ENCODE results near the gene RCAN2.

The RCAN2 gene

DNA sequence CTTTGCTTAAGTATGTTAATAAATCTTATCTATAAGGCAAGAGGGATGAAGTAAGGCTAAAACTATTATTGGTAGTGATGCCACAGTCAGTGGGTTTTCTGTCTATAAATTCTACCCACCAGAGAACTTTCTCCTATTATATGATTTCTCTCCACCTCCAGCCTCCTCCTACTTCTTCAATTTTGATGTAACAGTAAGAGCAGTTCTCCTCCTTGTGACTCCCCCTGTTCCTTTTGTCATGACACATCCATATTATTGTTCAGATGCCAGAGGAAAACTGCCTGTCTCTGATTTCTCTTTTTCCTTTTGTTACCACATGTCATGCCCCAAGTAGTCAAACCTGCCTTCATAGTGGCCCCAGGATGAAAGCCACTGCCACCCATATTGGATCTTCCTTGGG, 9.1 kb upstream of the RCAN2 start:
- no peak for DNase-seq
- Histone ChIP-seq H3K4me3 (ENCODE audit: insufficient read depth, low read depth, low read length, poor library complexity, severe bottlenecking) (no peak overlapping the region), H3K9me3 (ENCODE audit: control insufficient read depth, low read length) (no peaks in the 10 kb centered on the region), H3K27ac (ENCODE audit: insufficient read depth, low read length, poor library complexity, severe bottlenecking) (no peak overlapping the region), H3K27me3 (replicated peaks; ENCODE audit: control insufficient read depth, insufficient read depth, low read length, poor library complexity, severe bottlenecking) (no peaks in the 10 kb centered on the region), H3K4me1 (ENCODE audit: control insufficient read depth, insufficient read depth, low read length, poor library complexity, severe bottlenecking) (no peaks in the 10 kb centered on the region), H3K36me3 (ENCODE audit: control insufficient read depth, insufficient read depth, low read length) (no peaks in the 10 kb centered on the region)

DNA sequence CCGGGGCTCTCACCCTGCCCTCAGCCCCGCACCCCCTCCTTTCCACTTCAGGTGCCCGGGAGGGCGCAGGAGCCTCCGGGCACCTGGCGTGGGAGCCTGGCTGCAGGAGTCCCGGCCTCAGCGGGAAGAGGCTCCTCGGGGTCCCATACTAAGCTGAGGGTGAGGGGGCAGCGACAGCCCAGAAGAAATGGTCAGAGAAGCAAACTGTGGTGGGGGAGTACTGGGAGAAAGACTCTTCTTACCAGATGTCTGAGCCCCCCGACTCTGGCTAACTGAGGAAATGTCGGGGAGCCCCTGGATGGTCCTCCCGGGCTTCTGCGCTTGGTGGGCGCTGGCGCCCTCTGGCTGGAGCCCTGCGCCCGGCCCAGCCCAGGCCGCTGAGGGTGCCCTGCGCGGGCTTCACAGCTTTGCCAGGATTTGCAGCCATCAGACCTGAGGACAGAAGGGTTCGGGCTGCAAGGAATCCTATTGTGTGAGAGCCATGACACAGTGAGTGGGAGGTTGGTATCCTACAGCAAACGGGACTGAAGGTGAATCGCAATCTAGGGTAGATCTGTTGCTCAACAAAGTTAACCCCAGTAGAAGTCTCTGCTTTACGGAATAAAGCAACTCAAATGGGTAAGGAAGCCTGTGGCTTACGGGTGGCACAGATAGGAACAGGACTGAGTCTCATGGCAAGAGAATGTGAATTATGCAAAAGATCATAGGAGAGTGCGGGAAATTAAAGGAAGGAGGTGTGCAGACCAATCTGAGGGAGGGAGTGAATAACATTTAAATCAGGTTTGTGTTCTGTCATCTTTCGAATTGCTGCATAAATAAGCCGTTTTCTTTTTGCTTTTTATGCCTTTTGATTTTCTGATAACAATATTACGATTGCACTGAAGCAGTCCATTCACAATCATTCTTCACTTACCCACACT, 639 bp upstream of the RCAN2 start:
- no peaks in the 10 kb centered on the region for H3K36me3 ChIP-seq (ENCODE audit: control insufficient read depth, insufficient read depth, low read length)
- H3K27ac ChIP-seq (ENCODE audit: insufficient read depth, low read length, poor library complexity, severe bottlenecking) = no peak overlapping the region
- H3K4me1 ChIP-seq (ENCODE audit: control insufficient read depth, insufficient read depth, low read length, poor library complexity, severe bottlenecking) = peaks cover 9% of the 10 kb centered on the region
- H3K9me3 ChIP-seq (ENCODE audit: control insufficient read depth, low read length) = no peaks in the 10 kb centered on the region
- no peak for DNase-seq
- H3K4me3 ChIP-seq (ENCODE audit: insufficient read depth, low read depth, low read length, poor library complexity, severe bottlenecking) = peak overlapping the region; percentile 44
- peaks cover 10% of the 10 kb centered on the region for H3K27me3 ChIP-seq (replicated peaks; ENCODE audit: control insufficient read depth, insufficient read depth, low read length, poor library complexity, severe bottlenecking)

DNA sequence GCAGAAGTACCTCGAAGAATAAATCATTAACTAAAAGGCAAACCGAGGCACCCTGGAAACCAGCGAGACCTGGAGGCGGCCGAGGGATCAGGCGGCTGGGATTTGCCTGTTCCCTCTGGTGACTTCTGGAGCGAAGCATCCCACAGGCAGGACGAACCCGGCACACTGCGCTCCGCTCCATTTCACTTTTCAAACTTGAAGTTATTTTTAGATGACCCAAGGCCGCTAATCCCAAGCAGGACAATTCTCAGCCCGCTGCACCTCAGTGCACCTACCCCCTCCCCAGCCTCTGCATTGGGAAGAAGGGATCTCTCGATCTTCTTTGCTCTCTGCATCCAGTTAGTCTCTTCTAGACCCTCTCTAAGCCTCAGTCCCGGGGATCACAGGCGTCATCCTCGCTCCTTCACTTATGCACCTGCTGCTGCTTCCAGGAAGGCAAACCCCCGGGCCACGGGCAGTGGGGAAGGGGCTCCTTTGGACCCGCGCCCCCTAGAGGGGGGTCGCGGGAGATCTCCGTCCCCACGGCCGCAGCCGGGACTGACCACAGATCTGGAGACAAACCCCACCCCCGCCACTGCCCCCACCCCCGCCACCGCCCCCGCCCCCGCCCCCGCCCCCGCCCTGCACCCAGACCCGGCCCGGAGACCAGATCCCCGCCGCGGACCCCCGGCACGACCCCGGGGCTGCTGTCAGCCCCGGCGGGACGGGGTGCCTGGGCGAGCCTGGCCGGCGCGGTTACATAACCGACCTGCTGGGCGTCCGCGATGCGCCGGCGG, 636 bp downstream of the RCAN2 start:
- Histone ChIP-seq H3K27ac (ENCODE audit: insufficient read depth, low read length, poor library complexity, severe bottlenecking) (no peak overlapping the region), H3K4me3 (ENCODE audit: insufficient read depth, low read depth, low read length, poor library complexity, severe bottlenecking) (peak overlapping the region; percentile 44), H3K36me3 (ENCODE audit: control insufficient read depth, insufficient read depth, low read length) (no peaks in the 10 kb centered on the region), H3K4me1 (ENCODE audit: control insufficient read depth, insufficient read depth, low read length, poor library complexity, severe bottlenecking) (peaks cover 9% of the 10 kb centered on the region), H3K9me3 (ENCODE audit: control insufficient read depth, low read length) (no peaks in the 10 kb centered on the region), H3K27me3 (replicated peaks; ENCODE audit: control insufficient read depth, insufficient read depth, low read length, poor library complexity, severe bottlenecking) (peaks cover 10% of the 10 kb centered on the region)
- DNase-seq = no peak

DNA sequence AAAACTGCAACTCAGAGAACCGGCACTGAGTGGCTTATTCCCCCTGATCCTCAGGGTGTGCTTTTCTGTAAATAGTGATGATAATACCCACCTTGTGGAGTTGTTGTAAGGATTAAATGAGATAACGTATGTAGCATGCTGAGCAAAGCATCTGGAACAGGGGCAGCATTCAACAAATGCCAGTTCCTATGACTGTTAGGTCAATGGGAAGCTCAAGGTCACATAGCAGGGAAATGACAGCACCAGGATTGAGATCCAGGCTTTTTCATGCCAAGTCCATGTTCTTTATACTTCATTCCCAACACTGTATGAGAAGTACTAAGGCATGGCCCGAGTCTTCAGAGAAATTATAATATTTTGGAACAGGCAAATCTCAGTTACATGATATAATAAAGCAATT, 5.1 kb downstream of the RCAN2 start:
- DNase-seq = no peak
- H3K27ac ChIP-seq (ENCODE audit: insufficient read depth, low read length, poor library complexity, severe bottlenecking) = no peak overlapping the region
- H3K4me3 ChIP-seq (ENCODE audit: insufficient read depth, low read depth, low read length, poor library complexity, severe bottlenecking) = no peak overlapping the region
- H3K4me1 ChIP-seq (ENCODE audit: control insufficient read depth, insufficient read depth, low read length, poor library complexity, severe bottlenecking) = peaks cover 2% of the 10 kb centered on the region
- no peaks in the 10 kb centered on the region for H3K36me3 ChIP-seq (ENCODE audit: control insufficient read depth, insufficient read depth, low read length)
- H3K9me3 ChIP-seq (ENCODE audit: control insufficient read depth, low read length) = no peaks in the 10 kb centered on the region
- H3K27me3 ChIP-seq (replicated peaks; ENCODE audit: control insufficient read depth, insufficient read depth, low read length, poor library complexity, severe bottlenecking) = no peaks in the 10 kb centered on the region

DNA sequence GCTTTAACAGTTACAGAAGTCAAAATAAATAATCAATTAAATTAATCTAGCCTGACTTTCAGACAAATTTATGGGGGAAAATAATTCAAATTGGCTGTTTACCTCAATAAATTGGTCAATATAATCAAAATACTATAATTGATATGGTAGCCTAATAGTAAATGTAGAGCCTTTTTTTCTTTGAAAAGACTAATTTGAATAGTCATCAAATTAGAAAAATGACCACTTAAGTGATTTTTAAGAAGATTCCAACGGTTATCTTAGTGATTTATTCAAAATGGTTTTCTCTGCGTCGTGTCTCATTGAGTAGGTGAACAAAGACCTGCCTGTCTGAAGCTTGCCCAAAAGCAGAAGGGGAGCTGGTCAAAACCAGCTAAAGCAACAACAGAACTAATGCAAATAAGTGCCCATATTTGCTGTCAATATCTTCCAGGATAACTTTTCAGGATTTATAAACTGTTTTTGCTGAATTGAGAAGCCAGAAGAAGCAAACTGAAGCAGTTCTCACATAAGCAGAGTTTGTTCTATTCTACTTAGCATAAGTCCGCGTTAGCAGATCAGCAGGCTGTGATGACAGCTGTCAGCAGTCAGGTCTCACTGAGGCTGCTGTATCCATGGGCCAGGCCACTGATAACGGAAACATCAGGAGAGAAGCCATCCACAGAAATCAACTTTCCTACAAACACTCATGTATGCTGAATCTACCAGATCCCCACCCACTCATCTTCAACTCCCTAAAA, 7.0 kb downstream of the RCAN2 start:
- Histone ChIP-seq H3K9me3 (ENCODE audit: control insufficient read depth, low read length) (no peaks in the 10 kb centered on the region), H3K27ac (ENCODE audit: insufficient read depth, low read length, poor library complexity, severe bottlenecking) (no peak overlapping the region), H3K4me3 (ENCODE audit: insufficient read depth, low read depth, low read length, poor library complexity, severe bottlenecking) (no peak overlapping the region), H3K36me3 (ENCODE audit: control insufficient read depth, insufficient read depth, low read length) (no peaks in the 10 kb centered on the region), H3K4me1 (ENCODE audit: control insufficient read depth, insufficient read depth, low read length, poor library complexity, severe bottlenecking) (no peaks in the 10 kb centered on the region), H3K27me3 (replicated peaks; ENCODE audit: control insufficient read depth, insufficient read depth, low read length, poor library complexity, severe bottlenecking) (no peaks in the 10 kb centered on the region)
- no peak for DNase-seq

DNA sequence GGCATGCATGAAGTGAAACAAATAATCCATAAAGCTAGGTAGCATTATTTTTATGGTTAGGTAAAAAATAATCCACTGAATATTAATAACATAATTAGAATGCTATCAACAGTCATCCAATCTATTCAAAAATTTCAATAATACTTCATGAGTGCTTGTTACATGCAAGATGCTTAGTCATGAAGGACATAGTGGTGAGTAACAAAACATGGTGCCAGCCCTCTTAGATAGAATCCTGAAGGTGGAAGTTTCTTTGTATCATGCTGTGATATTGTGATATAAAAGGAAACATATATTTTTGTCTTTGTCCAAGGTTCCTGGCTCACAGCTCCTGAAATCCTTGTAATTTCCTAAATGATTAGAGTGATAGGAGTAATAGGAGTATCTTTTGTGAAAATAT, 14.9 kb downstream of the RCAN2 start:
- no peaks in the 10 kb centered on the region for H3K27me3 ChIP-seq (replicated peaks; ENCODE audit: control insufficient read depth, insufficient read depth, low read length, poor library complexity, severe bottlenecking)
- H3K9me3 ChIP-seq (ENCODE audit: control insufficient read depth, low read length) = no peaks in the 10 kb centered on the region
- no peaks in the 10 kb centered on the region for H3K36me3 ChIP-seq (ENCODE audit: control insufficient read depth, insufficient read depth, low read length)
- no peak for DNase-seq
- no peak overlapping the region for H3K4me3 ChIP-seq (ENCODE audit: insufficient read depth, low read depth, low read length, poor library complexity, severe bottlenecking)
- no peaks in the 10 kb centered on the region for H3K4me1 ChIP-seq (ENCODE audit: control insufficient read depth, insufficient read depth, low read length, poor library complexity, severe bottlenecking)
- no peak overlapping the region for H3K27ac ChIP-seq (ENCODE audit: insufficient read depth, low read length, poor library complexity, severe bottlenecking)

DNA sequence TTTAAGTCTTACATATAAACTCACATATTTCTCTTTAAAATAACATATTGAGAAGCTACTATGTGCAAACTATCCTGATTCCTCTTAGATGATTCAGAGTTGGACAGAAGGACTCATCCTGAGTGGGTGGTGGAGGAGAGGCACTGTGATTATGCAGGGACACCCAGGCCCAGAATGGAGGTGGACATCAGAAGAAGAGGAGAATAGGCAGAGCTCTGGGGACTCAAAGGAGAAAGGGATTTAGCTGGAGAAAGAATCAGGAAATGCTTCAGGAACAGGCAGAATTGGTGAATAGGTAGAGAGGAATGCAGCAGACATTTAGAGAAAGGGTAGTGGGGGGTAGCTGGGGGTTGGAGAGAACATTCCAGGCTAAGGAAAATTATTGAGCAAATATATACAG, 17.4 kb downstream of the RCAN2 start:
- no peaks in the 10 kb centered on the region for H3K9me3 ChIP-seq (ENCODE audit: control insufficient read depth, low read length)
- DNase-seq = no peak
- H3K27ac ChIP-seq (ENCODE audit: insufficient read depth, low read length, poor library complexity, severe bottlenecking) = no peak overlapping the region
- no peaks in the 10 kb centered on the region for H3K36me3 ChIP-seq (ENCODE audit: control insufficient read depth, insufficient read depth, low read length)
- H3K4me3 ChIP-seq (ENCODE audit: insufficient read depth, low read depth, low read length, poor library complexity, severe bottlenecking) = no peak overlapping the region
- H3K27me3 ChIP-seq (replicated peaks; ENCODE audit: control insufficient read depth, insufficient read depth, low read length, poor library complexity, severe bottlenecking) = no peaks in the 10 kb centered on the region
- no peaks in the 10 kb centered on the region for H3K4me1 ChIP-seq (ENCODE audit: control insufficient read depth, insufficient read depth, low read length, poor library complexity, severe bottlenecking)

DNA sequence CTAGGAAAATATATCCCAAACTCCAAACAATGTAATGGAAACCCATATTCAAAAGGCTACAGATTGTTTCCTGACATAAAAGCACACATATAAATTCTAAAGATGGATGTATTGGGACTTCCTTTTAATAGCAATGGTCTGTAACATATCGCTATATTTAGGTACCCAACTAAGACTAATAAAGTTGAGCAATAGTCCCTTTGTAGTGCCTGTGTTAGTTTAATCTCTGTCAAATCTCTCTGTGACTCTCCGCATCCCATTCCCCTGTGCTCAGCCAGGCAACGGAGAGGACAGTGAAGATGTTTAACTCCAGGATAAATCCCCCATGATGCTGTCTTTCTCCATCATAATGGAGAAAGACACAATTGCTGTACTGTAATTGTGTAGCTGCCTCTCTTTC, 19.0 kb downstream of the RCAN2 start:
- H3K27me3 ChIP-seq (replicated peaks; ENCODE audit: control insufficient read depth, insufficient read depth, low read length, poor library complexity, severe bottlenecking) = no peaks in the 10 kb centered on the region
- no peaks in the 10 kb centered on the region for H3K4me1 ChIP-seq (ENCODE audit: control insufficient read depth, insufficient read depth, low read length, poor library complexity, severe bottlenecking)
- H3K4me3 ChIP-seq (ENCODE audit: insufficient read depth, low read depth, low read length, poor library complexity, severe bottlenecking) = no peak overlapping the region
- no peaks in the 10 kb centered on the region for H3K36me3 ChIP-seq (ENCODE audit: control insufficient read depth, insufficient read depth, low read length)
- no peaks in the 10 kb centered on the region for H3K9me3 ChIP-seq (ENCODE audit: control insufficient read depth, low read length)
- H3K27ac ChIP-seq (ENCODE audit: insufficient read depth, low read length, poor library complexity, severe bottlenecking) = no peak overlapping the region
- no peak for DNase-seq

DNA sequence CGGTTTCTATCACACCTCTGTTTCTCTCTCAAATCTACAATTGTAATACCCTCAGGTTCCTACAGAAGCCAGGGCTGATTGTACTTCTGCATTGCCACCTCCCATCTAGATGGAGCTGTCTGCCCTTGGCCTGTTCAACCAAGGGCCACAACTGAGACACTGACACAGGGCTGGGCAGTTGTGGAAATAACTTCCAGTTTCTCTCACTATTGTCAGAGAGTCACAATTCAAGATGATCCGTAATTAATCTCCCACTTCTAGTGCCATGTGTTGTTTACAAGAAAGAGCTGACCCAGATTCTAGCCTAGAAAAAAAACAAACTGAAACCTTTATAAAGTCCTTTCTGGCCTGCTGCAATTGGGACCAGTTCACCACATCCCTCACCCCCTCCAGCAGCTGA, 22.2 kb downstream of the RCAN2 start:
- Histone ChIP-seq H3K27ac (ENCODE audit: insufficient read depth, low read length, poor library complexity, severe bottlenecking) (no peak overlapping the region), H3K4me1 (ENCODE audit: control insufficient read depth, insufficient read depth, low read length, poor library complexity, severe bottlenecking) (no peaks in the 10 kb centered on the region), H3K9me3 (ENCODE audit: control insufficient read depth, low read length) (no peaks in the 10 kb centered on the region), H3K27me3 (replicated peaks; ENCODE audit: control insufficient read depth, insufficient read depth, low read length, poor library complexity, severe bottlenecking) (no peaks in the 10 kb centered on the region), H3K4me3 (ENCODE audit: insufficient read depth, low read depth, low read length, poor library complexity, severe bottlenecking) (no peak overlapping the region), H3K36me3 (ENCODE audit: control insufficient read depth, insufficient read depth, low read length) (no peaks in the 10 kb centered on the region)
- no peak for DNase-seq
